HCT116 (cell line): ENCODE results near the gene SORCS2. TPM values are rescaled to one million over a fixed set of nuclear protein-coding genes. Genes with fewer than 3 reads are reported as not detected.

Experiments used
- ATAC-seq: fragments of 200-7000 bp; cut with Tn5 transposase; 2 replicates; pipeline ENCODE4 v1.9.1; 2020; ENCODE audit warnings: mild to moderate bottlenecking, moderate library complexity
- BruUV-seq: library from RNA; stranded (reverse); fragments of 400-500 nt; replicated peaks from 2 replicates; lab custom pipeline; 2021; lab: Mats Ljungman, UMichigan
- CTCF ChIA-PET: fragments of 300-600 bp; sonication (Branson Sonifier 250); formaldehyde crosslinking; loops from one replicate; lab custom pipeline; 2021; ENCODE audit warnings: antibody characterized with exemption; lab: Charles Lee
- POLR2A ChIA-PET: fragments of 300-600, 350-600 bp; sonication (Branson Sonifier 250); formaldehyde crosslinking; loops from one replicate; lab custom pipeline; 2021; ENCODE audit warnings: antibody characterized with exemption; lab: Charles Lee
- RAD21 ChIA-PET, 2 experiments: fragments of 300-600 bp; sonication (Branson Sonifier 250); formaldehyde crosslinking; loops; one replicate each; lab custom pipeline; 2023; ENCODE audit warnings: low total read pairs in 2 of 2; ENCODE audit not compliant: uncharacterized antibody in 2 of 2, unreplicated experiment in 2 of 2, low non-redundant PET in 1 of 2; lab: Charles Lee
- DNase-seq: peaks from one replicate; pipeline ENCODE4 v3.0.0-alpha.2; 2010; ENCODE audit warnings: low read depth, low spot score
- H2AFZ ChIP-seq: fragments of 200-600 bp; shearing (Covaris generic), sonication (generic); 2 replicates; pipeline ENCODE4 v1.6.1; 2017; ENCODE audit warnings: low read depth, mixed run types, mixed read lengths, antibody characterized with exemption, low read length; ENCODE audit not compliant: poor library complexity, severe bottlenecking
- H3K27ac ChIP-seq: 2 replicates; pipeline ENCODE4 v1.5.1; 2012; ENCODE audit warnings: low read depth, low read length
- H3K27me3 ChIP-seq: fragments of 200-600 bp; sonication (generic); 2 replicates; pipeline ENCODE4 v1.6.1; 2016; ENCODE audit warnings: mixed run types, low read length, mixed read lengths; ENCODE audit not compliant: insufficient read depth
- H3K36me3 ChIP-seq, 2 experiments: fragments of 200-500 bp in 1 of 2; fragments of 200-600 bp in 1 of 2; sonication (Bioruptor generic) in 1 of 2; sonication (generic) in 1 of 2; 2 replicates each; pipeline versions ENCODE4 v1.5.1 to v1.6.1; 2014 to 2016; ENCODE audit warnings: low read length in 2 of 2, inconsistent platforms in 1 of 2, mixed read lengths in 1 of 2, mixed run types in 1 of 2; ENCODE audit not compliant: insufficient read depth in 2 of 2, control insufficient read depth in 1 of 2
- H3K4me1 ChIP-seq, 2 experiments: fragments of 200-600 bp in 1 of 2; sonication (generic) in 1 of 2; 2 replicates each; pipeline versions ENCODE4 v1.5.1 to v1.6.1; 2012 to 2017; ENCODE audit warnings: low read length in 2 of 2, inconsistent platforms in 1 of 2, mild to moderate bottlenecking in 1 of 2, mixed read lengths in 1 of 2, mixed run types in 1 of 2, moderate library complexity in 1 of 2; ENCODE audit not compliant: insufficient read depth in 2 of 2, control insufficient read depth in 1 of 2
- H3K4me2 ChIP-seq: fragments of 200-600 bp; sonication (generic); 2 replicates; pipeline ENCODE4 v1.6.1; 2017; ENCODE audit warnings: mixed run types, low read length, mixed read lengths
- H3K4me3 ChIP-seq, 2 experiments: fragments of 200-600 bp in 1 of 2; sonication (generic) in 1 of 2; replicated peaks in 1 of 2; 2 replicates each; pipeline ENCODE4 v1.5.1; 2011 to 2016; ENCODE audit warnings: low read length in 2 of 2, control low read depth in 1 of 2, low read depth in 1 of 2, mild to moderate bottlenecking in 1 of 2, mixed read lengths in 1 of 2, mixed run types in 1 of 2
- H3K79me2 ChIP-seq: fragments of 200-600 bp; sonication (generic); 2 replicates; pipeline ENCODE4 v1.6.1; 2017; ENCODE audit warnings: mild to moderate bottlenecking, mixed run types, low read length, moderate library complexity, mixed read lengths; ENCODE audit not compliant: insufficient read depth
- H3K9ac ChIP-seq: fragments of 200-600 bp; sonication (generic); 2 replicates; pipeline ENCODE4 v1.6.1; 2016; ENCODE audit warnings: low read length, mixed read lengths
- H3K9me2 ChIP-seq: fragments of 200-600 bp; sonication (generic), shearing (Covaris generic); 2 replicates; pipeline ENCODE4 v1.6.1; 2017; ENCODE audit warnings: mixed run types, mild to moderate bottlenecking, moderate library complexity; ENCODE audit not compliant: insufficient read depth
- H3K9me3 ChIP-seq, 2 experiments: fragments of 200-500 bp in 1 of 2; fragments of 200-600 bp in 1 of 2; sonication (Bioruptor generic) in 1 of 2; sonication (generic) in 1 of 2; 2 replicates each; pipeline ENCODE4 v1.6.1; 2014 to 2017; ENCODE audit warnings: low read length in 2 of 2, mixed read lengths in 2 of 2, inconsistent platforms in 1 of 2, low read depth in 1 of 2, mild to moderate bottlenecking in 1 of 2, mixed run types in 1 of 2, moderate library complexity in 1 of 2; ENCODE audit not compliant: control insufficient read depth in 1 of 2, insufficient read depth in 1 of 2
- H4K20me1 ChIP-seq: fragments of 200-600 bp; sonication (generic), shearing (Covaris generic); 2 replicates; pipeline ENCODE4 v1.6.1; 2017; ENCODE audit warnings: mixed run types, mild to moderate bottlenecking, moderate library complexity; ENCODE audit not compliant: insufficient read depth
- CEBPB ChIP-seq: IDR thresholded peaks from 2 replicates; pipeline ENCODE4 v1.6.1; 2012; ENCODE audit warnings: low read depth
- ELF1 ChIP-seq: IDR thresholded peaks from 2 replicates; pipeline ENCODE4 v1.6.1; 2012; ENCODE audit warnings: low read depth, borderline replicate concordance
- EZH2phosphoT487 ChIP-seq: fragments of 200-600 bp; IDR thresholded peaks from 2 replicates; pipeline ENCODE4 v1.6.1; 2018; ENCODE audit warnings: antibody characterized with exemption, borderline replicate concordance
- JUND ChIP-seq: IDR thresholded peaks from 2 replicates; pipeline ENCODE4 v1.6.1; 2012
- POLR2A ChIP-seq: IDR thresholded peaks from 2 replicates; pipeline ENCODE4 v1.7.0; 2011; ENCODE audit warnings: borderline replicate concordance; ENCODE audit not compliant: insufficient read depth, insufficient read length; ENCODE audit errors: extremely low read depth
- RAD21 ChIP-seq: IDR thresholded peaks from 2 replicates; pipeline ENCODE4 v1.6.1; 2012; ENCODE audit warnings: low read depth, mild to moderate bottlenecking
- SIN3A ChIP-seq: IDR thresholded peaks from 2 replicates; pipeline ENCODE4 v1.6.1; 2012; ENCODE audit warnings: low read depth
- SRF ChIP-seq: IDR thresholded peaks from 2 replicates; pipeline ENCODE4 v1.6.1; 2012; ENCODE audit warnings: low read depth
- ZNF274 ChIP-seq: fragments of 200-500 bp; sonication (Bioruptor generic); IDR thresholded peaks from 2 replicates; pipeline ENCODE4 v1.6.1; 2014; ENCODE audit warnings: mild to moderate bottlenecking, low read depth, low read length, inconsistent platforms
- intact Hi-C: fragments of 100-400 bp; cut with micrococcal nuclease; formaldehyde crosslinking; loops from 2 replicates; pipeline ENCODE4 v1.10.0; 2022
- total RNA-seq: library from RNA; stranded (reverse); gene quantifications from one replicate; pipeline ENCODE4 v1.2.1, GENCODE V29; 2021; ENCODE audit not compliant: unreplicated experiment
- TF ChIP-seq, protein P1 (sequence below): IDR thresholded peaks from 2 replicates; pipeline ENCODE4 v1.6.1; 2012; ENCODE audit warnings: low read depth

Gene SORCS2
- total RNA-seq, 1 experiment from 2014 or later, result 0.37 TPM

GRCh38 chr4:7444731-7445130, 252.4 kb downstream of the SORCS2 start:
- Histone ChIP-seq H3K4me3 (no peak overlapping the region), H3K9me3 (no peaks in the 10 kb centered on the region), H3K27ac (no peak overlapping the region), H3K36me3 (no peaks in the 10 kb centered on the region), H3K4me1 (no peaks in the 10 kb centered on the region), H4K20me1 (no peaks in the 10 kb centered on the region), H3K79me2 (no peaks in the 10 kb centered on the region), H3K9me2 (no peaks in the 10 kb centered on the region), H3K4me2 (no peak overlapping the region), H3K27me3 (peaks cover 7% of the 10 kb centered on the region; the same call in 1 of the 2 replicates), H3K9ac (no peak overlapping the region), H2AFZ (no peak overlapping the region)
- CTCF ChIA-PET, result no interaction called here
- BruUV-seq, result no TSS peak
- RAD21 ChIA-PET, result no interaction called here
- no peak for DNase-seq
- intact Hi-C loops, result no loop called here
- ATAC-seq, result peak; percentile 27; the same call in 1 of the 2 replicates
- TF ChIP-seq POLR2A (no peak), SRF (no peak)
- POLR2A ChIA-PET, result no interaction called here

- Histone ChIP-seq H3K4me1 (no peaks in the 10 kb centered on the region), H3K4me2 (no peak overlapping the region), H3K36me3 (no peaks in the 10 kb centered on the region), H3K9me3 (no peaks in the 10 kb centered on the region), H3K27ac (no peak overlapping the region), H3K79me2 (no peaks in the 10 kb centered on the region), H3K9me2 (no peaks in the 10 kb centered on the region), H3K27me3 (peaks cover 7% of the 10 kb centered on the region; the same call in 1 of the 2 replicates), H2AFZ (no peak overlapping the region), H4K20me1 (no peaks in the 10 kb centered on the region), H3K4me3 (no peak overlapping the region), H3K9ac (no peak overlapping the region)
- no peak for ATAC-seq
- no peak for TF ChIP-seq SIN3A
- no peak for TF ChIP-seq ZNF274
- no peak for TF ChIP-seq EZH2phosphoT487
- no peak for TF ChIP-seq JUND
- TF ChIP-seq RAD21, result no peak
- no peak for TF ChIP-seq CEBPB
- TF ChIP-seq POLR2A, result no peak
- TF ChIP-seq, protein P1, sequence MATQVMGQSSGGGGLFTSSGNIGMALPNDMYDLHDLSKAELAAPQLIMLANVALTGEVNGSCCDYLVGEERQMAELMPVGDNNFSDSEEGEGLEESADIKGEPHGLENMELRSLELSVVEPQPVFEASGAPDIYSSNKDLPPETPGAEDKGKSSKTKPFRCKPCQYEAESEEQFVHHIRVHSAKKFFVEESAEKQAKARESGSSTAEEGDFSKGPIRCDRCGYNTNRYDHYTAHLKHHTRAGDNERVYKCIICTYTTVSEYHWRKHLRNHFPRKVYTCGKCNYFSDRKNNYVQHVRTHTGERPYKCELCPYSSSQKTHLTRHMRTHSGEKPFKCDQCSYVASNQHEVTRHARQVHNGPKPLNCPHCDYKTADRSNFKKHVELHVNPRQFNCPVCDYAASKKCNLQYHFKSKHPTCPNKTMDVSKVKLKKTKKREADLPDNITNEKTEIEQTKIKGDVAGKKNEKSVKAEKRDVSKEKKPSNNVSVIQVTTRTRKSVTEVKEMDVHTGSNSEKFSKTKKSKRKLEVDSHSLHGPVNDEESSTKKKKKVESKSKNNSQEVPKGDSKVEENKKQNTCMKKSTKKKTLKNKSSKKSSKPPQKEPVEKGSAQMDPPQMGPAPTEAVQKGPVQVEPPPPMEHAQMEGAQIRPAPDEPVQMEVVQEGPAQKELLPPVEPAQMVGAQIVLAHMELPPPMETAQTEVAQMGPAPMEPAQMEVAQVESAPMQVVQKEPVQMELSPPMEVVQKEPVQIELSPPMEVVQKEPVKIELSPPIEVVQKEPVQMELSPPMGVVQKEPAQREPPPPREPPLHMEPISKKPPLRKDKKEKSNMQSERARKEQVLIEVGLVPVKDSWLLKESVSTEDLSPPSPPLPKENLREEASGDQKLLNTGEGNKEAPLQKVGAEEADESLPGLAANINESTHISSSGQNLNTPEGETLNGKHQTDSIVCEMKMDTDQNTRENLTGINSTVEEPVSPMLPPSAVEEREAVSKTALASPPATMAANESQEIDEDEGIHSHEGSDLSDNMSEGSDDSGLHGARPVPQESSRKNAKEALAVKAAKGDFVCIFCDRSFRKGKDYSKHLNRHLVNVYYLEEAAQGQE, result no peak
- TF ChIP-seq ELF1, result no peak
- no peak for DNase-seq
- ChIA-PET RAD21 (no interaction called here), POLR2A (no interaction called here), CTCF (no interaction called here)
- no TSS peak for BruUV-seq
- intact Hi-C loops, result no loop called here
Measured at GRCh38 chr4:7447236-7447635, 254.9 kb downstream of the SORCS2 start.
